SK-N-SH treated with all-trans-retinoic acid at 6 μM for 48 hours (cell line): ENCODE results near the gene CACTIN.

Experiments used
- ATAC-seq: fragments of 200-7000 bp; cut with Tn5 transposase; 3 replicates; pipeline ENCODE4 v1.9.1; 2020; ENCODE audit warnings: mild to moderate bottlenecking, moderate library complexity
- ARNTL ChIP-seq: fragments of 450-650 bp; formaldehyde crosslinking; IDR thresholded peaks from 2 replicates; pipeline ENCODE4 v1.5.0; 2020; ENCODE audit warnings: low read depth, mild to moderate bottlenecking, moderate library complexity, borderline replicate concordance
- BACH2 ChIP-seq: fragments of 250-450 bp; sonication (Bioruptor Pico); IDR thresholded peaks from 2 replicates; pipeline ENCODE4 v1.9.0; 2021; ENCODE audit warnings: mild to moderate bottlenecking, borderline replicate concordance
- CSDC2 ChIP-seq: fragments of 250-450 bp; sonication (Bioruptor Pico); IDR thresholded peaks from 2 replicates; pipeline ENCODE4 v1.5.0; 2020; ENCODE audit warnings: mild to moderate bottlenecking, moderate library complexity
- CSRNP3 ChIP-seq: fragments of 250-450 bp; sonication (Bioruptor Pico); IDR thresholded peaks from 2 replicates; pipeline ENCODE4 v1.5.1; 2021; ENCODE audit warnings: mild to moderate bottlenecking, moderate library complexity
- ESRRG ChIP-seq: fragments of 250-450 bp; sonication (Bioruptor Pico); IDR thresholded peaks from 2 replicates; pipeline ENCODE4 v1.6.1; 2021; ENCODE audit warnings: mild to moderate bottlenecking
- GLIS3 ChIP-seq: fragments of 250-450 bp; sonication (Bioruptor Pico); IDR thresholded peaks from 2 replicates; pipeline ENCODE4 v1.5.0; 2020; ENCODE audit warnings: mild to moderate bottlenecking, moderate library complexity
- ISL1 ChIP-seq: fragments of 250-450 bp; sonication (Bioruptor Pico); IDR thresholded peaks from 2 replicates; pipeline ENCODE4 v2.1.2; 2022; ENCODE audit warnings: mild to moderate bottlenecking, moderate library complexity
- PATZ1 ChIP-seq: fragments of 250-450 bp; sonication (Bioruptor Pico); IDR thresholded peaks from 2 replicates; pipeline ENCODE4 v1.8.0; 2020; ENCODE audit warnings: mild to moderate bottlenecking, moderate library complexity, borderline replicate concordance
- PPARA ChIP-seq: fragments of 250-450 bp; sonication (Bioruptor Pico); IDR thresholded peaks from 2 replicates; pipeline ENCODE4 v1.5.0; 2020; ENCODE audit warnings: mild to moderate bottlenecking, borderline replicate concordance
- RARB ChIP-seq: fragments of 250-450 bp; sonication (Bioruptor Pico); IDR thresholded peaks from 2 replicates; pipeline ENCODE4 v1.8.0; 2021; ENCODE audit warnings: mild to moderate bottlenecking, moderate library complexity
- SNAI2 ChIP-seq: fragments of 250-450 bp; sonication (Bioruptor Pico); IDR thresholded peaks from 2 replicates; pipeline ENCODE4 v1.5.0; 2020; ENCODE audit warnings: mild to moderate bottlenecking, moderate library complexity
- TCF4 ChIP-seq: fragments of 250-450 bp; sonication (Bioruptor Pico); IDR thresholded peaks from 2 replicates; pipeline ENCODE4 v1.8.0; 2021; ENCODE audit warnings: mild to moderate bottlenecking, moderate library complexity, borderline replicate concordance
- TOX ChIP-seq: fragments of 250-450 bp; sonication (Bioruptor Pico); IDR thresholded peaks from 2 replicates; pipeline ENCODE4 v1.8.0; 2021; ENCODE audit warnings: mild to moderate bottlenecking, moderate library complexity, borderline replicate concordance
- TSHZ2 ChIP-seq: fragments of 250-450 bp; sonication (Bioruptor Pico); IDR thresholded peaks from 2 replicates; pipeline ENCODE4 v1.5.0; 2020; ENCODE audit warnings: mild to moderate bottlenecking, moderate library complexity
- ZC3H10 ChIP-seq: fragments of 250-450 bp; sonication (Bioruptor Pico); IDR thresholded peaks from 2 replicates; pipeline ENCODE4 v1.5.1; 2021; ENCODE audit warnings: mild to moderate bottlenecking, moderate library complexity
- ZFP30 ChIP-seq: fragments of 450-650 bp; formaldehyde crosslinking; IDR thresholded peaks from 2 replicates; pipeline ENCODE4 v1.5.0; 2022; ENCODE audit warnings: mild to moderate bottlenecking, moderate library complexity
- ZNF565 ChIP-seq: fragments of 450-650 bp; formaldehyde crosslinking; conservative IDR thresholded peaks from 2 replicates; pipeline ENCODE4 v1.5.0; 2020; ENCODE audit warnings: low read depth, mild to moderate bottlenecking, moderate library complexity
- ZNF70 ChIP-seq: fragments of 450-650 bp; formaldehyde crosslinking; IDR thresholded peaks from 2 replicates; pipeline ENCODE4 v1.5.0; 2020; ENCODE audit warnings: mild to moderate bottlenecking, moderate library complexity
- ZNF8 ChIP-seq: fragments of 450-650 bp; formaldehyde crosslinking; IDR thresholded peaks from 2 replicates; pipeline ENCODE4 v1.5.0; 2020; ENCODE audit warnings: mild to moderate bottlenecking, moderate library complexity
- TF ChIP-seq, protein P1 (sequence below): fragments of 250-450 bp; sonication (Bioruptor Pico); IDR thresholded peaks from 2 replicates; pipeline ENCODE4 v1.5.1; 2020; ENCODE audit warnings: low read depth, mild to moderate bottlenecking, moderate library complexity
- TF ChIP-seq, protein P2 (sequence below): fragments of 250-450 bp; sonication (Bioruptor Pico); IDR thresholded peaks from 2 replicates; pipeline ENCODE4 v1.8.0; 2021; ENCODE audit warnings: low read depth, mild to moderate bottlenecking, moderate library complexity, borderline replicate concordance

The CACTIN gene

GRCh38 chr19:3580156-3580934 is 46.2 kb downstream of the CACTIN start:
- TF ChIP-seq TOX (CRISPR knock-in tag) (no peak), ARNTL (CRISPR knock-in tag) (no peak), ZNF565 (CRISPR knock-in tag) (no peak), ZFP30 (no peak), TCF4 (no peak), CSDC2 (no peak), ZNF8 (CRISPR knock-in tag) (no peak), ISL1 (CRISPR knock-in tag) (no peak), GLIS3 (no peak), ESRRG (CRISPR knock-in tag) (no peak), SNAI2 (no peak), CSRNP3 (CRISPR knock-in tag) (no peak), PATZ1 (CRISPR knock-in tag) (no peak)
- TF ChIP-seq, protein P1, sequence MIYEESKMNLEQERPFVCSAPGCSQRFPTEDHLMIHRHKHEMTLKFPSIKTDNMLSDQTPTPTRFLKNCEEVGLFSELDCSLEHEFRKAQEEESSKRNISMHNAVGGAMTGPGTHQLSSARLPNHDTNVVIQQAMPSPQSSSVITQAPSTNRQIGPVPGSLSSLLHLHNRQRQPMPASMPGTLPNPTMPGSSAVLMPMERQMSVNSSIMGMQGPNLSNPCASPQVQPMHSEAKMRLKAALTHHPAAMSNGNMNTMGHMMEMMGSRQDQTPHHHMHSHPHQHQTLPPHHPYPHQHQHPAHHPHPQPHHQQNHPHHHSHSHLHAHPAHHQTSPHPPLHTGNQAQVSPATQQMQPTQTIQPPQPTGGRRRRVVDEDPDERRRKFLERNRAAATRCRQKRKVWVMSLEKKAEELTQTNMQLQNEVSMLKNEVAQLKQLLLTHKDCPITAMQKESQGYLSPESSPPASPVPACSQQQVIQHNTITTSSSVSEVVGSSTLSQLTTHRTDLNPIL = no peak
- peak; percentile 85 for ATAC-seq

- TF ChIP-seq ZFP30 = no peak
- TF ChIP-seq, protein P2, sequence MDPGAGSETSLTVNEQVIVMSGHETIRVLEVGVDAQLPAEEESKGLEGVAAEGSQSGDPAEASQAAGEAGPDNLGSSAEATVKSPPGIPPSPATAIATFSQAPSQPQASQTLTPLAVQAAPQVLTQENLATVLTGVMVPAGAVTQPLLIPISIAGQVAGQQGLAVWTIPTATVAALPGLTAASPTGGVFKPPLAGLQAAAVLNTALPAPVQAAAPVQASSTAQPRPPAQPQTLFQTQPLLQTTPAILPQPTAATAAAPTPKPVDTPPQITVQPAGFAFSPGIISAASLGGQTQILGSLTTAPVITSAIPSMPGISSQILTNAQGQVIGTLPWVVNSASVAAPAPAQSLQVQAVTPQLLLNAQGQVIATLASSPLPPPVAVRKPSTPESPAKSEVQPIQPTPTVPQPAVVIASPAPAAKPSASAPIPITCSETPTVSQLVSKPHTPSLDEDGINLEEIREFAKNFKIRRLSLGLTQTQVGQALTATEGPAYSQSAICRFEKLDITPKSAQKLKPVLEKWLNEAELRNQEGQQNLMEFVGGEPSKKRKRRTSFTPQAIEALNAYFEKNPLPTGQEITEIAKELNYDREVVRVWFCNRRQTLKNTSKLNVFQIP = no peak
- TF ChIP-seq CSDC2 = no peak
- no peak for TF ChIP-seq ZNF8 (CRISPR knock-in tag)
- no peak for TF ChIP-seq BACH2 (CRISPR knock-in tag)
- no peak for TF ChIP-seq ESRRG (CRISPR knock-in tag)
- TF ChIP-seq TSHZ2 (CRISPR knock-in tag) = no peak
- TF ChIP-seq ARNTL (CRISPR knock-in tag) = no peak
- no peak for TF ChIP-seq RARB
- no peak for TF ChIP-seq TCF4
- no peak for TF ChIP-seq PPARA (CRISPR knock-in tag)
- TF ChIP-seq, all 23 proteins: peak for 0
- ATAC-seq = no peak
These were observed 48.2 kb downstream of the CACTIN start for GRCh38 chr19:3578390-3578789.

DNA sequence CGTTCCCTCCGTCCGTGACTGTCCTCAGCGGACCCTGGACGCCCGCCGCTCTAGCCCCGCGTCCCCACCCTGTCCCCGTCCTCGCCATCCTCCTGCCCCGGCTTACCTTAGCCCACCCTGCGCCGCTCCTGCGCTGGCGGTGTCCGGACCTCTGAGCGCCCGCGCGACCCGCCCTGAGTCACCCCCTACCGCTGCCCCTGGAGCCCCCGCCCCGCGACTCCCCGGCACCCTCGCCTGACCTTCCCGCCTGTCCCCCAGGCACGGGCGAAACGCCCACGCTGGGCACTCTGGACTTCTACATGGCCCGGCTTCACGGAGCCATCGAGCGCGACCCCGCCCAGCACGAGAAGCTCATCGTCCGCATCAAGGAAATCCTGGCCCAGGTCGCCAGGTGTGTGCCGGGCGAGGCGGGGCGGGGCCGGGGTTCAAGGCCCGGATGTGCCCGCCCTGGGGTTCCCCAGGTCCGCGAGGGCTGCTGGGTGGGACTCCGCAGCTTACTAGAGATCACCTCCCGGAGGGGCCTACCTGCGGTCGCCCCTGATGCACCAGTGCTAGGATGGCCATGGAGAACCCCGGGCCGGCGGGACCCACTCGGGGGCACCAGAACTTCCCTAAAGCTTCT is 48.8 kb downstream of the CACTIN start:
- ATAC-seq = no peak
- no peak for TF ChIP-seq CSRNP3 (CRISPR knock-in tag)
- TF ChIP-seq ZNF70 (CRISPR knock-in tag) = no peak
- no peak for TF ChIP-seq ISL1 (CRISPR knock-in tag)
- TF ChIP-seq CSDC2 = no peak
- no peak for TF ChIP-seq ZNF8 (CRISPR knock-in tag)
- no peak for TF ChIP-seq BACH2 (CRISPR knock-in tag)
- TF ChIP-seq ZC3H10 = no peak
- no peak for TF ChIP-seq SNAI2
- no peak for TF ChIP-seq ARNTL (CRISPR knock-in tag)
- no peak for TF ChIP-seq TCF4
- TF ChIP-seq, protein P1 = no peak
- TF ChIP-seq GLIS3 = no peak
